ENCODE data around the gene CENPL. TPM values are rescaled to one million over a fixed set of nuclear protein-coding genes. Genes with fewer than 3 reads are reported as not detected.

Gene CENPL, protein sequence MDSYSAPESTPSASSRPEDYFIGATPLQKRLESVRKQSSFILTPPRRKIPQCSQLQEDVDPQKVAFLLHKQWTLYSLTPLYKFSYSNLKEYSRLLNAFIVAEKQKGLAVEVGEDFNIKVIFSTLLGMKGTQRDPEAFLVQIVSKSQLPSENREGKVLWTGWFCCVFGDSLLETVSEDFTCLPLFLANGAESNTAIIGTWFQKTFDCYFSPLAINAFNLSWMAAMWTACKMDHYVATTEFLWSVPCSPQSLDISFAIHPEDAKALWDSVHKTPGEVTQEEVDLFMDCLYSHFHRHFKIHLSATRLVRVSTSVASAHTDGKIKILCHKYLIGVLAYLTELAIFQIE
- total RNA-seq (ENCODE audit: low replicate concordance) = 3.9 and 9.5 TPM in 2 replicates

DNA sequence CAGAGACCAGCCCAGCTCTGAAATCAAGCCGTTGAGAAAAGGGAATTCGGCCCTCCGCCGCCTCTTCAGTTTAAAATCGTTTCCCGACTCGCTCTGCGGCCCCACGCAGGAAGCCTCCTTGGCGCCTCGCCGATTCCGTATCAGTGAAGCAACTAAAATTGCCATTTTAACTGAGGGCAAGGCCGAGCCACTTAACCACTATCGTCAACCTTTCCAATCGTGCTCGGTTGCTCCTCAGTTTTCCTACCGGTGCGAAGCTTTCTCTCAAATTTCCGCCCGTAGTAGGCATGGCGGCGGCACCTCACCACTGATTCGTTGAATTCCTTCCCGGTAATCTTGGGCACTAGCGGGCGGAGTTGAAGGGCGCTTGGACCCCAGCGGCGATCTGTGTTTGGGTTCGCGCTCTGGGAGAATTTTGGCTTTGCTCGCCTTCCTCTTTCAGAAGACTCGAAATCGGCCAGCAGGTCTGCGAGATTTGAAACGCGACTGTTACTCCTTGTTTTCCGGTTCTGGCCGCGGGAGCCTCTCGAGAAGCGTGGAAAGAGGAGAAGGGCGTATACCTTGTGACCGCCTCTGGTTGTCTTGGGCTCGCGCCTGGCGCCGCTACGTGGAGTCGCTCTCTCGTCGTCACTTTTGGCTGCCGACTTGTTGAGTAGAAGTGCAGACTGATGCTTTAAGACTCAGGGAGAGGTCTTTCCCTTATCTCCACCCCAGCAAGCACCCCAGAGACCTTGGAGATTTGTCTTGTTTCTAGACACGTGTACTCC, at the start of gene CENPL, which contains the start of gene DARS2:
Gene CENPL, minus strand, starts transcription at position 569 of the 767 bp plus-strand sequence. CDS start 13,584 bp downstream, outside the sequence.
Gene DARS2, plus strand, starts transcription at position 359 of the 767 bp plus-strand sequence. CDS start 557 bp downstream, outside the sequence.

DNA sequence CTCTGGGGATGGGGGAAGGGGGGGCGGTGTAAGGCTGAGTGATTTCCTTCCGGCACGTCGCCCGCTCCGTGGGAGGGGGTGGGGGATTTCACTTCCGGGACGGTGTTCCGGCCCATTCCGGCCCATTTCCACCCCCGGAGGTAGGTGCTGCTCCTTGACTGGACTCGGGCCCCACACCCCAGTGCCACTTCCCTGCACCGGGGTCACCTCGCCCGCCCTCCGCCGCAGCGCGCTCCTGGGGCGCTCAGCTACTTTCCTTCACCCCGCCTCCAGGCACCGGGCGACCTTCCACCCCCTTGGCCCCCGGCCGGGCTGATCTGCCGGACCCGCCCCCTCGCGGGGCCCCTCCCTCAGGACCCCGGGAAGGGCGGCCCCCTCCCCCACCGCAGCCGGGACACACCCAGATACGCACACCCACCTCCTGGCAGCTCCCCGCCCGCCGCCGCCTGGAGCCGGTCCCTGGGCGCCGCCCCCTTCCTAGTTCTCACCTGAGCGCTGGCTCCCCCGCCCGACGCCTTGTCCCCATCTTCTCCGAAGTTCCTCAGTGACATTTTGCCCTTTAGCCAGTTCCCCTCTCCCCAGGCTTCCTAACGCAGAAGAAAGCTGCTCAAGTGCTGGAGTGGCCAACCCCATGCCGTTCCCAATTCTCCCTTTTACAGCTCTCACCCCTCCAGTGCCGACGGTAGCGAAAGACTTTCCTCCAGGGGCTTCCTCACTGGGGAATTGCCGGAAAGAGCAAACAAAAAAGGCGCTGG, 43.8 kb upstream of the CENPL start, which contains the start of gene ZBTB37:
Gene ZBTB37, plus strand, starts transcription at position 115 of the 755 bp plus-strand sequence. CDS start 1,846 bp downstream, outside the sequence.

DNA sequence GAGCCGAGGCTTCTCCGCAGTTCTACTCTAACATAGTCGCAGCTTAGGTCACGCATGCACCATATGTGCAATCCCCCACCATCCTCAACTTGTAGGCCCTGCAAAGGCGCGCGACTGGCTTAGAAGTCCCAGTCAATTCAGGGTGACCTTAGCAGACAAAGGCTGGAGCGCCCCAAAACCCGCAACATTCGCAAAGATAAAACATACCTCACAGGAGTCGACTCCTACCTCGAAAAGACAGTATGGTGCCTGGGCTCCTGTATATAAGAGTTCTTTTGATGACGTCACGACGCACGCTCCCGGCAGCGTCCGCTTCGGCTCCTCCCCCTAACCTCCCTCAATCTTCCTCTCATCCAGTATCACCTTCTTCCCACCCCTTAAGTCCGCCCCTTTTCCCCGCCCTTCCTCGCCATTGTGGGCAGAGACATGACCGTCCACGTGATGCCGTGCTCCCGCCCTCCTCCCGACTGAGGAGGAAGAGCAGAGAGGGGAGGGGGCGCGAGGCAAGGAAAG, 43.1 kb upstream of the CENPL start, which contains the start of gene GAS5:
Gene GAS5, minus strand, starts transcription at position 237 of the 513 bp plus-strand sequence.

Other genes with a start within 250 kb of the CENPL start
- gene SLC9C2, start 221.8 kb downstream of the CENPL start, total RNA-seq (ENCODE audit: low replicate concordance) = under 0.01 TPM in 1 of 2 replicates, not detected in the other
- not detected in 2 replicates for gene TEX50, start 189.5 kb downstream of the CENPL start, total RNA-seq (ENCODE audit: low replicate concordance)
- gene ANKRD45, start 155.0 kb downstream of the CENPL start, total RNA-seq (ENCODE audit: low replicate concordance) = not detected in 2 replicates
- gene KLHL20, start 109.9 kb downstream of the CENPL start, total RNA-seq (ENCODE audit: low replicate concordance) = 29.5 and 32.4 TPM in 2 replicates
- 4.7 and 11.2 TPM in 2 replicates for gene DARS2, start 210 bp downstream of the CENPL start, total RNA-seq (ENCODE audit: low replicate concordance)
- 474 and 585 TPM in 2 replicates for gene GAS5, start 43.1 kb upstream of the CENPL start, total RNA-seq (ENCODE audit: low replicate concordance)
- gene ZBTB37, start 43.5 kb upstream of the CENPL start, total RNA-seq (ENCODE audit: low replicate concordance) = 3.7 and 4.7 TPM in 2 replicates
- not detected in 2 replicates for gene SERPINC1, start 92.4 kb upstream of the CENPL start, total RNA-seq (ENCODE audit: low replicate concordance)
- gene RC3H1, start 197.5 kb upstream of the CENPL start, total RNA-seq (ENCODE audit: low replicate concordance) = 9.8 and 11.9 TPM in 2 replicates

Measured in smooth muscle cell of the coronary artery (primary cell).